22Rv1 (cell line): Measurements from ENCODE around the gene ARMC8.

Experiments
- H3K27ac ChIP-seq: fragments of 450-650 bp; 2 replicates; pipeline ENCODE4 v1.5.1; 2017
- CTCF ChIP-seq: fragments of 450-650 bp; IDR thresholded peaks from 2 replicates; pipeline ENCODE4 v1.5.1; 2017; ENCODE audit warnings: mild to moderate bottlenecking
- ZFX ChIP-seq: fragments of 450-650 bp; IDR thresholded peaks from 2 replicates; pipeline ENCODE4 v1.6.1; 2017; ENCODE audit warnings: antibody characterized with exemption, borderline replicate concordance

The ARMC8 gene

GRCh38 chr3:138220242-138220641, 33.1 kb downstream of the ARMC8 start:
- H3K27ac ChIP-seq: no peak overlapping the region
- TF ChIP-seq ZFX (no peak), CTCF (no peak)

- H3K27ac ChIP-seq: no peak overlapping the region
- TF ChIP-seq CTCF: no peak
- TF ChIP-seq ZFX: no peak
These were observed 33.7 kb downstream of the ARMC8 start for GRCh38 chr3:138220788-138221187.

- no peak overlapping the region for H3K27ac ChIP-seq
These were observed 35.2 kb downstream of the ARMC8 start for GRCh38 chr3:138222131-138222941.

GRCh38 chr3:138222942-138223287, 35.8 kb downstream of the ARMC8 start:
- no peak for TF ChIP-seq CTCF
- TF ChIP-seq ZFX: no peak
- H3K27ac ChIP-seq: no peak overlapping the region

More at GRCh38 chr3:138222131-138222941, 35.2 kb downstream of the ARMC8 start:
- TF ChIP-seq ZFX (no peak), CTCF (no peak)

GRCh38 chr3:138227650-138228049, 40.5 kb downstream of the ARMC8 start:
- H3K27ac ChIP-seq: no peak overlapping the region
- no peak for TF ChIP-seq ZFX
- no peak for TF ChIP-seq CTCF

- H3K27ac ChIP-seq: no peak overlapping the region
- TF ChIP-seq ZFX: no peak
These were observed 43.4 kb downstream of the ARMC8 start for GRCh38 chr3:138230525-138230924.

GRCh38 chr3:138232705-138233364, 45.7 kb downstream of the ARMC8 start:
- H3K27ac ChIP-seq: no peak overlapping the region
- TF ChIP-seq ZFX: no peak
- no peak for TF ChIP-seq CTCF
